GM21786 (cell line): ENCODE results near the gene ITGB2.
A peak's percentile ranks its signal among the peaks of the same experiment; 100 is the strongest.
"Not testable (repeated sequence)": the region's sequence is repeated elsewhere in the genome, so short reads cannot be mapped to it uniquely, and the experiment has no call there.

ENCODE experiments used
- ATAC-seq: cut with Tn5 transposase; IDR thresholded peaks from one replicate; pipeline ENCODE4 v1.9.1; 2021; ENCODE audit not compliant: unreplicated experiment

ITGB2 gene

GRCh38 chr21:44887126-44887806 is 33.4 kb downstream of the ITGB2 start:
- no peak for ATAC-seq

GRCh38 chr21:44886113-44887075 is 34.3 kb downstream of the ITGB2 start:
- no peak for ATAC-seq

GRCh38 chr21:44885615-44886014 is 35.1 kb downstream of the ITGB2 start:
- ATAC-seq = no peak

- ATAC-seq = no peak
These were observed 36.6 kb downstream of the ITGB2 start for GRCh38 chr21:44884097-44884496.

GRCh38 chr21:44883250-44883649 is 37.4 kb downstream of the ITGB2 start:
- ATAC-seq = no peak

- ATAC-seq = peak; percentile 24
These were observed 39.4 kb downstream of the ITGB2 start for GRCh38 chr21:44881198-44881872.

GRCh38 chr21:44880405-44881197 is 40.1 kb downstream of the ITGB2 start:
- ATAC-seq = peak; percentile 31

- ATAC-seq = not testable (repeated sequence)
These were observed 41.5 kb downstream of the ITGB2 start for GRCh38 chr21:44879238-44879637.

- no peak for ATAC-seq
These were observed 42.4 kb downstream of the ITGB2 start for GRCh38 chr21:44878053-44878982.

GRCh38 chr21:44876849-44877575 is 43.7 kb downstream of the ITGB2 start:
- ATAC-seq = no peak

- ATAC-seq = no peak
These were observed 45.4 kb downstream of the ITGB2 start for GRCh38 chr21:44875316-44875700.

GRCh38 chr21:44874497-44875315 is 46.0 kb downstream of the ITGB2 start:
- ATAC-seq = no peak

- ATAC-seq = no peak
These were observed 46.5 kb downstream of the ITGB2 start for GRCh38 chr21:44874240-44874496.

GRCh38 chr21:44873356-44874239 is 47.1 kb downstream of the ITGB2 start, which contains the start of gene PTTG1IP:
PTTG1IP (minus strand) TSS chr21:44873690; CDS start chr21:44873616, 74 bp downstream.
- peak; percentile 73 for ATAC-seq

- no peak for ATAC-seq
These were observed 47.9 kb downstream of the ITGB2 start for GRCh38 chr21:44872649-44873355.

GRCh38 chr21:44872323-44872648 is 48.4 kb downstream of the ITGB2 start:
- ATAC-seq = no peak
